Activated T-helper 2 cell treated with anti-CD3 and anti-CD28 coated beads, Interferon-gamma antibody, Interleukin-2, Interleukin-4, amounts not matched to agents 10 μg/mL and 5 μg/mL and 100 μg/mL, durations not matched to agents 14 hours and 24 hours and 36 hours (primary cell): ENCODE data around the gene MAN1A2. TPM values are rescaled to one million over a fixed set of nuclear protein-coding genes. Genes with fewer than 3 reads are reported as not detected.
"Not testable (repeated sequence)": the region's sequence is repeated elsewhere in the genome, so short reads cannot be mapped to it uniquely, and the experiment has no call there.

Experiments used
- DNase-seq: peaks from one replicate; pipeline ENCODE4 v3.0.0; 2021; ENCODE audit warnings: low spot score
- H3K27ac Mint-ChIP-seq: one replicate; pipeline ENCODE4 v1.8.0; 2021; ENCODE audit warnings: mixed read lengths
- H3K27me3 Mint-ChIP-seq: one replicate; pipeline ENCODE4 v1.8.0; 2021; ENCODE audit warnings: low read depth, mixed read lengths
- H3K36me3 Mint-ChIP-seq: one replicate; pipeline ENCODE4 v1.8.0; 2021; ENCODE audit warnings: low read depth, mixed read lengths
- H3K4me1 Mint-ChIP-seq: one replicate; pipeline ENCODE4 v1.8.0; 2021; ENCODE audit warnings: low read depth, mixed read lengths
- H3K4me3 Mint-ChIP-seq: one replicate; pipeline ENCODE4 v1.8.0; 2021; ENCODE audit warnings: low read depth, mild to moderate bottlenecking, moderate library complexity, mixed read lengths
- H3K9me3 Mint-ChIP-seq: one replicate; pipeline ENCODE4 v1.8.0; 2021; ENCODE audit warnings: mixed read lengths
- intact Hi-C: fragments of 100-400 bp; cut with micrococcal nuclease; formaldehyde crosslinking; loops from one replicate; pipeline ENCODE4 v1.15.1; 2023
- total RNA-seq: library from RNA; stranded (reverse); gene quantifications from 2 replicates; pipeline ENCODE4 v1.2.3, GENCODE V29; 2022

MAN1A2 gene
- total RNA-seq = 26.0 and 27.1 TPM in 2 replicates

- peaks cover 7% of the 10 kb centered on the region for H3K36me3 Mint-ChIP-seq
- no peaks in the 10 kb centered on the region for H3K9me3 Mint-ChIP-seq
- no peaks in the 10 kb centered on the region for H3K27me3 Mint-ChIP-seq
- H3K4me1 Mint-ChIP-seq = peaks cover 57% of the 10 kb centered on the region
- H3K4me3 Mint-ChIP-seq = peak within 1 kb of the TSS; percentile 90
- intact Hi-C loops = loop anchor here (1.0 to 10.0 kb wide), 5 partner anchors 243 to 562 kb away; partner anchors contain the start of genes GDAP2, TRIM45, TTF2 and WDR3
- peak within 1 kb of the TSS; percentile 93 for H3K27ac Mint-ChIP-seq
- DNase-seq = peak; percentile 77
These were observed at the start of gene MAN1A2 for GRCh38 chr1:117367046-117368025. Gene MAN1A2, plus strand, starts transcription at chr1:117367449. Its CDS starts 735 bp downstream, at chr1:117368184.

- Mint-ChIP-seq H3K4me3 (no peak overlapping the region), H3K4me1 (no peaks in the 10 kb centered on the region), H3K36me3 (no peaks in the 10 kb centered on the region), H3K9me3 (no peaks in the 10 kb centered on the region), H3K27ac (no peak overlapping the region), H3K27me3 (peaks cover 13% of the 10 kb centered on the region)
- DNase-seq = no peak
- intact Hi-C loops = no loop called here
These were observed 49.2 kb upstream of the MAN1A2 start for GRCh38 chr1:117318011-117318410.

DNA sequence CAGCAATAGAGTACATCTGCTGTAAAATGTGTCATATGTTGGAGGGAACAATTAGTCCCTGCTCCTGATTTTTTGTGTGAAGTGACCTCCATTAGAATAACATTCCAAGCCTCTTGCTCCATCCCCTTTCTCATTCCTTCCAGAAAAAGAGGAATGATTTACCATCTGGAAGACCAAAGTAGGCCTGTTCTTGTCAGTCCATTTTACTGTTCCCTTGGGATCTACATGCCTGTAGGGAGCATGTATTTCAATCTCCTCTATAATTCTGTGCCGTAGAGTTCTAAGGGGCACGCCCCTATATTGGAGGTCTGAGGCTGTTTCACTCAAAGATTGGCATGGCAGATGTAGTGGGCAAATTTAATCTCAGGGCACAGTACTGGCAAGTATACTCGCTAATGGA, 48.8 kb upstream of the MAN1A2 start:
- H3K27me3 Mint-ChIP-seq = peaks cover 13% of the 10 kb centered on the region
- no peaks in the 10 kb centered on the region for H3K36me3 Mint-ChIP-seq
- H3K4me3 Mint-ChIP-seq = no peak overlapping the region
- H3K27ac Mint-ChIP-seq = no peak overlapping the region
- H3K4me1 Mint-ChIP-seq = no peaks in the 10 kb centered on the region
- no peak for DNase-seq
- H3K9me3 Mint-ChIP-seq = no peaks in the 10 kb centered on the region
- intact Hi-C loops = no loop called here

- no peak for DNase-seq
- Mint-ChIP-seq H3K9me3 (no peaks in the 10 kb centered on the region), H3K4me3 (no peak overlapping the region), H3K36me3 (no peaks in the 10 kb centered on the region), H3K27ac (no peak overlapping the region), H3K27me3 (peaks cover 23% of the 10 kb centered on the region), H3K4me1 (no peaks in the 10 kb centered on the region)
- intact Hi-C loops = no loop called here
These were observed 46.7 kb upstream of the MAN1A2 start for GRCh38 chr1:117320515-117320914.

DNA sequence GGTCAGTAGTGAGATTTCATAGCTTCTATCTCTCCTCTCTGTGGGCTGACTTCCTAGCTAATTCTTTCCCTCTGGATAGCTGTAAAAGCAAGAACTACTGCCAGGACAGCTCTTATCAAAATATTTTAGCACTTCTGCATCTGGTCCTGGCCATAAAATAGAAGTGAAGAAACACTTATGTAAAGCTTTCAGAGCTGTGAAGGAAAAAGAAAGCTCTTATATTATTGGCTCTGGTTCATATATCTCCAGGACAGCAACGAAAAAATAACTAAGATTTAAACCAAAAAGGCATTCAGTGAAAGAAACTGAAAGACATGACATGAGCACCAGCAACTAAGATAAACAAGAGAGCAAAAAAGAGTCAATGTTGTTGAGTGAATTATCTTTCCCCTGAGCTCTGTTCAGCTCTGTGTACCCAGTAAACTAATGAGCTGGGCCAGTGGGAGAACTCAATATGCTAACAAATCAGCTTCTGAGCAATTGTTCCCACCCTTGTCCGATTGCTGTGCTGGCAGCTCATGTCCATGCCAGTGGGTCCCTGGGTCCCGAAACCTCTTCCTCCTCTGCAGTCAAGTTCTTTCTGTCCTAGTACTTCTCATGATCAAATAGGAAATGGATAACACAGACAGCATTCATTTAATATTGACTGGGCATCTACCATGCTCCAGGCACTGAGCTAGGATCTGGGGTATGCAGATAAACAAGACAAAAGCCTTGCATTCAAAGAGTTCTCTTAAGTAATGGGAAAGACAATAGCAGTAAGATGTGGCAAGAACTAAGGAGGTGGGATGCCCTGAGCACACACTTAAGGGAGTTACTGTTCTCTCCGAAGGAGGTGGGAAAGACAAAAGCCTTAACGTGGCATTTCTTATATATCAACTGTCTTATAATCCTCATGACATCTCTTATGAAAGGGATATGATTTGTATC, 45.3 kb upstream of the MAN1A2 start:
- Mint-ChIP-seq H3K36me3 (no peaks in the 10 kb centered on the region), H3K27ac (no peak overlapping the region), H3K27me3 (peaks cover 25% of the 10 kb centered on the region), H3K9me3 (no peaks in the 10 kb centered on the region), H3K4me1 (no peaks in the 10 kb centered on the region), H3K4me3 (no peak overlapping the region)
- DNase-seq = no peak
- intact Hi-C loops = no loop called here

DNA sequence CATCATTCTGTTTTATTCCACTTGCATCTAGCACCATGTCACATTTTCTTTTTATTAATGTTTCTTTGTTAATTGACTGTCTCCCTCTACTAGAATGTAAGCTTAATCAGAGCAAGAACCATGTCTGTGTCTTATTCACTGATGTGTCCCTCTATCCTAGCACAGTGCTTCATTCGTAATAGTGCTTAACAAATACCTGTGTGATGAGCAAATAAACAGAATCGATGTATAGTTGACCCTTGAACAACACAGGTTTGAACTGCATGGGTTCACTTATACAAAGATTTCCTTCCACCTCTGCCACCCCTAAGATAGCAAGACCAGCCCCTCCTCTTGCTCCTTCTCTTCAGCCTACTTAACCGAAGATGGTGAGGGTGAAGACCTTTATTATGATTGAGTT, 42.9 kb upstream of the MAN1A2 start:
- no peak for DNase-seq
- H3K27ac Mint-ChIP-seq = no peak overlapping the region
- H3K4me1 Mint-ChIP-seq = no peaks in the 10 kb centered on the region
- no peaks in the 10 kb centered on the region for H3K9me3 Mint-ChIP-seq
- no peak overlapping the region for H3K4me3 Mint-ChIP-seq
- no peaks in the 10 kb centered on the region for H3K36me3 Mint-ChIP-seq
- peaks cover 28% of the 10 kb centered on the region for H3K27me3 Mint-ChIP-seq
- intact Hi-C loops = no loop called here

DNA sequence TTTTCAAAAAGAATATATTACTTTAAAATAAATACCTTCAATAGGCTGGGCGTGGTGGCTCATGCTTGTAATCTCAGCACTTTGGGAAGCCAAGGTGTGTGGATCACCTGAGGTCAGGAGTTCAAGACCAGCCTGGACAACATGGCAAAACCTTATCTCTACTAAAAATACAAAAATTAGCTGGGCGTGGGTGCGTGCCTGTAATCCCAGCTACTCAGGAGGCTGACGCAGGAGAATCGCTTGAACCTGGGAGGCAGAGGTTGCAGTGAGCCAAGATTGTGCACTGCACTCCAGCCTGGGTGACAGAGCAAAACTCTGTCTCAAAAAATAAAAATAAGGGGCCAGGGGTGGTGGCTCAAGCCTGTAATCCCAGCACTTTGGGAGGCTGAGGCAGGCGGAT, 41.2 kb upstream of the MAN1A2 start:
- DNase-seq, H3K4me1 Mint-ChIP-seq, H3K36me3 Mint-ChIP-seq, H3K9me3 Mint-ChIP-seq, H3K4me3 Mint-ChIP-seq, intact Hi-C loops, H3K27ac Mint-ChIP-seq: not testable (repeated sequence)
- H3K27me3 Mint-ChIP-seq = peaks cover 32% of the 10 kb centered on the region

- no peak overlapping the region for H3K27ac Mint-ChIP-seq
These were observed 40.2 kb upstream of the MAN1A2 start for GRCh38 chr1:117327011-117327410.

GRCh38 chr1:117335376-117336086, 31.7 kb upstream of the MAN1A2 start:
- Mint-ChIP-seq H3K4me3 (no peak overlapping the region), H3K27me3 (peaks cover 8% of the 10 kb centered on the region)

More at GRCh38 chr1:117327011-117327410, 40.2 kb upstream of the MAN1A2 start:
- no peak for DNase-seq
- H3K9me3 Mint-ChIP-seq = no peaks in the 10 kb centered on the region
- H3K36me3 Mint-ChIP-seq = no peaks in the 10 kb centered on the region
- H3K27me3 Mint-ChIP-seq = peaks cover 29% of the 10 kb centered on the region
- no peaks in the 10 kb centered on the region for H3K4me1 Mint-ChIP-seq
- H3K4me3 Mint-ChIP-seq = no peak overlapping the region
- intact Hi-C loops = no loop called here

GRCh38 chr1:117336088-117336817, 31.0 kb upstream of the MAN1A2 start:
- H3K27ac Mint-ChIP-seq = no peak overlapping the region
- no peak for DNase-seq
- no peaks in the 10 kb centered on the region for H3K36me3 Mint-ChIP-seq
- no peaks in the 10 kb centered on the region for H3K9me3 Mint-ChIP-seq
- H3K27me3 Mint-ChIP-seq = peaks cover 3% of the 10 kb centered on the region
- no peak overlapping the region for H3K4me3 Mint-ChIP-seq
- peaks cover 10% of the 10 kb centered on the region for H3K4me1 Mint-ChIP-seq
- intact Hi-C loops = no loop called here

More at GRCh38 chr1:117335376-117336086, 31.7 kb upstream of the MAN1A2 start:
- H3K4me1 Mint-ChIP-seq = peaks cover 8% of the 10 kb centered on the region
- H3K36me3 Mint-ChIP-seq = no peaks in the 10 kb centered on the region
- no peaks in the 10 kb centered on the region for H3K9me3 Mint-ChIP-seq
- H3K27ac Mint-ChIP-seq = no peak overlapping the region
- no peak for DNase-seq
- intact Hi-C loops = no loop called here

- Mint-ChIP-seq H3K9me3 (no peaks in the 10 kb centered on the region), H3K27me3 (no peaks in the 10 kb centered on the region), H3K4me1 (peaks cover 16% of the 10 kb centered on the region), H3K4me3 (no peak overlapping the region), H3K36me3 (no peaks in the 10 kb centered on the region), H3K27ac (no peak overlapping the region)
- intact Hi-C loops = no loop called here
- no peak for DNase-seq
These were observed 27.2 kb upstream of the MAN1A2 start for GRCh38 chr1:117339866-117340700.
